ENCODE measurements around the gene TWSG1.
"Not testable (repeated sequence)": the region's sequence is repeated elsewhere in the genome, so short reads cannot be mapped to it uniquely, and the experiment has no call there.

The TWSG1 gene

GRCh38 chr18:9428862-9429661 lies 94.5 kb downstream of the TWSG1 start:
- DNase-seq, result no peak

DNA sequence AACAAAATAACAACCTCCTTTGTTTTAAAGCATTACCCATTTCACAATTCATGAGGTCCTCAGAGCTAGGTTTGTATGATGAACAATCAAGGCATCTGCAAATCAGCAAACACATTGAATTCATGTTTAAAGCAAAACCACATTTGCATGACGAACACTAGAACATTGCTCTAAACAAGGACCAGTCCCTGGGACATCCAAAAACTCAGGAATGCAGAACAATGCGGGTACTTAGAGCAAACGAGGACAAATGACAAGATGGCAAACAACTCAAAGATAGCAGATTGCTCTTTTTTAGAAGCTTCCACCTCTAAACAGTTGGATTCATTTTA lies 95.1 kb downstream of the TWSG1 start:
- no peak for DNase-seq

DNA sequence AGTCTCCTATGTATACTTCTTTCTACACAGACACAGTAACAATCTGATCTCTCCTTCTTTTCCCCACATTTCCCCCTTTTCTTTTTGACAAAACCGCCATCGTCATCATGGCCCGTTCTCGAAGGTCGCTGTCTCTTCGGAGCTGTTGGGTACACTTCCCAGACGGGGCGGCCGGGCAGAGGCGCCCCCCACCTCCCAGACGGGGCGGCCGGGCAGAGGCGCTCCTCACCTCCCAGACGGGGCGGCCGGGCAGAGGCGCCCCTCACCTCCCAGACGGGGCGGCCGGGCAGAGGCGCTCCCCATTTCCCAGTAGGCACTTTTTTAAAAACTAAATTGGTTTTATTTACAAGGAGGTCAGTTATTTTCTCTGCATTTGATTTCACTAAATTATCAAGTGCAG lies 95.7 kb downstream of the TWSG1 start:
- DNase-seq, result not testable (repeated sequence)

GRCh38 chr18:9431296-9431695 lies 96.7 kb downstream of the TWSG1 start:
- no peak for DNase-seq

- DNase-seq, result not testable (repeated sequence)
Observed at GRCh38 chr18:9433122-9433521, 98.5 kb downstream of the TWSG1 start.

DNA sequence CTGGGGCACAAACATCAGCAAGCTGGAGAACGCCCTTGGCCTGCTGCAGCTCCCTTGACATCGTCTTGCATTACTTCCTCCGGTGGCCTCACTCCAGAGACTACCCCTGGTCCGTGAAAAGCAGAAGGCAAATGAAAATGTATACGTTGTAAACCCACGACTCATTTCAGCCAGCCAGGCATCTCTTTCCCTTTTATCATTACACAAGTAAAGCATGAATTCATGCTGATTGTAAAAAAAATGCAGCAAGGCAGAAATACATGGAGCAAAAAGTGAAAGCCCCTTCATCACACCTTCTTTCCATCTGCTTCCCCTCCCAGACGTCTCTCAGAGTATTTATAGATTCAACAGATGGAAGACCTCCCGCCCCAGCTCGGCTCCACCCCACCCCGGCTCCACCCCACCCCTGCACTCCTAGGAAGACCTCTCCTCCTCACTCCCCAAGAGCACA lies 99.1 kb downstream of the TWSG1 start:
- peak; percentile 35 to 68 for DNase-seq

GRCh38 chr18:9434122-9434701 lies 99.6 kb downstream of the TWSG1 start:
- no peak for DNase-seq

DNA sequence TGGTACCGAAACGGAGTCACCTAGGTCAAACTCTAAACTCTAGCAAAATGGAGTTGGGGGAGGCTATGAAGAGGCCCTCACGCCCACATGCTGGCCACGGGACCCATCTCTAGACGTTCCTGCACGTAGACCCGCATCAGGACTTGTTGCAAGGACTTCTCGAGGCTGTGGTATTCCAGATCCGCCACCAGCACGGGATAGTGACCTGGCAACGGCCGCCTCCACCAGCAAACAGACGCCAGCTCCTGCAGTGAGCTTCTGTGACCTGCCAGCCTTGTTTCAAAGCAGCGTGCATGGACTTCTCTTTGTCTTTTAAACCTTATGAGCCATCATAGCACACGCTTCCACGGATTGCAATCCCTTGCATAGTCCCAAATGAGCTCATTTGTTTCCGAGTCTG lies 100.5 kb downstream of the TWSG1 start:
- DNase-seq, result no peak

- DNase-seq, result no peak
Observed at GRCh38 chr18:9436206-9436929, 101.8 kb downstream of the TWSG1 start.

- no peak for DNase-seq
Observed at GRCh38 chr18:9437021-9437437, 102.5 kb downstream of the TWSG1 start.

DNA sequence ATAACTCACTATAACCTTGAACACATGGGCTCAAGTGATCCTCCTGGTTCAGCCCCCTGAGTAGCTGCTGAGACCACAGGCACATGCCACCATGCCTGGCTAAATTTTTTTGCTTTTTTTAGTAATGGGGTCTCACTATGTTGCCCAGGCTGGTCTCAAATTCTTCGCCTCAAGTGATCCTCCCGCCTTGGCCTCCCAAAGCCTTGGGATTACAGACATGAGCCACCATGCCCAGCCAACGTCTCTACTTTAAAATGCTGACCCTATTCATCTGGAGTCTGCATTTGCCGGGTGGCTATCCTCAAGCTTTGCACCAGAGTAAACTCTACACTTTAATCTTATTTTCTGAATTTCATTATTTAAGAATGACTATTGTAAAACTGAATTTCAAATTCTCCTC lies 103.1 kb downstream of the TWSG1 start:
- no peak for DNase-seq

DNA sequence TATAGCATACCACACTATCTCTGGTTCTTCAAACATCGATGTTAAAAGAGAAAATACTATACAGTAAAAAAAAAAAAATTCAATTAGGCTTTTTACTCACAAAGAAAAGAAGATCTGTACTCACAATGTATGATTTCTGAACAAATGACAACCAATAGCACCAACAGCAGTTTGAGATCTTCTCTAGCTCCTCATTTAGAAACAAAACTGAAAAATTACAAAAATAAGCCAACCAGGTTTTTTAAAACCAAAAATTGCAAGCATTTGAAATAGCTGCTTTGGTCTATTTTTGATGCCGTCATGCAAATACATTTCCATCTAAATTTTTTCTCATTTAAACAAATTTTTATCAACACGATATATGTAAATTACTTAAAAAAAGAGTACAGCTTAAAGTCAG lies 106.5 kb downstream of the TWSG1 start:
- DNase-seq, result no peak

- no peak for DNase-seq
Observed at GRCh38 chr18:9444549-9444948, 110.0 kb downstream of the TWSG1 start.

- DNase-seq, result no peak
Observed at GRCh38 chr18:9446839-9447238, 112.3 kb downstream of the TWSG1 start.

DNA sequence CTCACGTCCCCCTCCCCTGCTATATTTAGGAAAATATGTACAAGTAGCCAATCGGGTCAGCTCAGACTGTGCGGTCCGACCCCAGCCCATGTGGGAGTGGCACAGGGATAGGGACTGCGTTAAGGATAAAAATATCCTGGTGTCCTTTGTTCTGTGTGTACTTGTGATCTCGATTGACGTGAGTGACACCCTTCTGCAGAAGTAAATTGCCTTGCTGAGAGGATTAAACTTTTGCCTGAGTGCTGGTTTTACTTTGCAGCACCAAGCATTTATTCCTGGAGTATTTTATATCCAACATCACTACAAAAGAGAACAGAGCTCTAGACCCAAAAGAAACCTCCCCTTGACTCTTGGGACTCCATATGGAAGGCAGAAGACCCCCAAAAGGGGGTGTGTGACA lies 112.8 kb downstream of the TWSG1 start:
- DNase-seq, result no peak

GRCh38 chr18:9449600-9450414 lies 115.2 kb downstream of the TWSG1 start:
- peak; percentile 21 to 56 for DNase-seq

GRCh38 chr18:9450920-9451319 lies 116.3 kb downstream of the TWSG1 start:
- DNase-seq, result not testable (repeated sequence)

All from NCI-H524 (cell line).